ENCODE data around the gene INPP5D. TPM values are rescaled to one million over a fixed set of nuclear protein-coding genes. Genes with fewer than 3 reads are reported as not detected.

The INPP5D gene
- total and polyA plus RNA-seq, 2 of the 13 experiments (the other 11 are each of a cell fraction or from before 2014, with no cell fraction given): 16.7 to 18.0 TPM

- TF ChIP-seq ZNF280D (CRISPR knock-in tag; IDR thresholded peaks at IDR 0.05) (no peak), YEATS4 (CRISPR knock-in tag; IDR thresholded peaks at IDR 0.05; ENCODE audit: borderline replicate concordance) (no peak), BORCS8-MEF2B (CRISPR knock-in tag; IDR thresholded peaks at IDR 0.05) (no peak), HIC2 (CRISPR knock-in tag; IDR thresholded peaks at IDR 0.05; ENCODE audit: low read depth) (no peak), TAF15 (IDR thresholded peaks at IDR 0.05; ENCODE audit: low read depth, low read length, poor library complexity, severe bottlenecking) (no peak)
Measured at GRCh38 chr2:233044974-233045605, 15.1 kb upstream of the INPP5D start (continued).

DNA sequence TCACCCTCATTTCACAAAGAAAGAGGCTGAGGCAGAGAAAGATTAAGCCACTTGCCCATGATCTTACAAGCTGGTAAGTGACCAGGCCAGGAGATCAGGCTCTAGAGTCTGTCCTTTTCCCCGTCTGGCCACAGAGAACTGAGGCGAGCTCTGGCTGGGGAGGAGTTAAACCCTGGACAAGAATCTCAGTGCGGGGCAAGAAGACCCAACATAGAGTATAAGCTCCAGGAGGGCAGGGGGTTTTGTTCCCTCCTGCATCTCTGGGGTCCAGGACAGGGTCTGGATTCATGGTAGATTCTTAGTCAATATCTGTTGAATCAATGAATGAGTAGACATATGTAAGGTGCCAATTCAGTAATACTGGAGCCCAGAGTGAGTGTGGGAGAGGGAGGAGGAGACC is 12.9 kb upstream of the INPP5D start:
- intact Hi-C loops (cut with micrococcal nuclease; ENCODE audit: unreplicated experiment): loop anchor here (5.0 kb wide), 1 partner anchor 515 kb away; no protein-coding TSS in a partner anchor
- no peak for DNase-seq (ENCODE audit: low spot score)
- WGBS (ENCODE audit: low lambda C conversion rate): 48% methylated on average over 3 of the region's 3 CpGs

More for the DNA sequence above, 12.9 kb upstream of the INPP5D start:
- Histone ChIP-seq H3K4me2 (ENCODE audit: low read depth, low read length) (no peak overlapping the region), H3K9ac (ENCODE audit: insufficient read depth, low read depth, low read length) (no peak overlapping the region), H3K79me2 (ENCODE audit: insufficient read depth, low read length) (no peaks in the 10 kb centered on the region), H3K27me3 (ENCODE audit: control insufficient read depth in 1 of 2, insufficient read depth in 2 of 2, low read length in 2 of 2) (peaks cover 8 to 77% of the 10 kb centered on the region in 2 experiments; a peak in 4 of 5 replicates), H4K20me1 (ENCODE audit: insufficient read depth, low read length) (no peaks in the 10 kb centered on the region), H3K36me3 (replicated peaks in 1 of 2; ENCODE audit: control insufficient read depth in 1 of 2, insufficient read depth in 2 of 2, low read length in 2 of 2) (no peaks in the 10 kb centered on the region), H3K9me3 (ENCODE audit: low read length) (no peaks in the 10 kb centered on the region), H3K4me1 (ENCODE audit: insufficient read depth, low read length) (0 out of 2 replicates have a peak, but pooled peaks cover 7% of the 10 kb centered on the region), H2AFZ (ENCODE audit: low read length) (no peak overlapping the region), H3K4me3 (replicated peaks in 1 of 3; ENCODE audit: insufficient read depth in 1 of 3, low read depth in 2 of 3, low read length in 3 of 3) (no peak overlapping the region), H3K27ac (ENCODE audit: extremely low read length, insufficient read depth, low read length) (no peak overlapping the region)
- no peak for FAIRE-seq
- no TSS peak for BruUV-seq (replicated peaks)
- in situ Hi-C loops (cut with HindIII; ENCODE audit: extremely low pct_ligation_motif_present, low pct_unique_long_range_greater_than_20kb): no loop called here
- ChIA-PET CTCF (ENCODE audit: low intra/inter-chr PET ratio, low total read pairs) (no interaction called here), POLR2A (no interaction called here)
- no peak for TF ChIP-seq KDM3A (CRISPR knock-in tag; IDR thresholded peaks at IDR 0.05; ENCODE audit: low read depth)
- TF ChIP-seq ZNF362 (CRISPR knock-in tag; IDR thresholded peaks at IDR 0.05; ENCODE audit: borderline replicate concordance): no peak
- no peak for TF ChIP-seq ZNF251 (CRISPR knock-in tag; IDR thresholded peaks at IDR 0.05)
- no peak for TF ChIP-seq TFDP1 (CRISPR knock-in tag; IDR thresholded peaks at IDR 0.05; ENCODE audit: borderline replicate concordance)
- TF ChIP-seq ZNF260 (CRISPR knock-in tag; IDR thresholded peaks at IDR 0.05; ENCODE audit: borderline replicate concordance, low read depth): no peak
- ATAC-seq: no peak
